ENCODE data around the gene NR2E3.

Gene NR2E3

DNA sequence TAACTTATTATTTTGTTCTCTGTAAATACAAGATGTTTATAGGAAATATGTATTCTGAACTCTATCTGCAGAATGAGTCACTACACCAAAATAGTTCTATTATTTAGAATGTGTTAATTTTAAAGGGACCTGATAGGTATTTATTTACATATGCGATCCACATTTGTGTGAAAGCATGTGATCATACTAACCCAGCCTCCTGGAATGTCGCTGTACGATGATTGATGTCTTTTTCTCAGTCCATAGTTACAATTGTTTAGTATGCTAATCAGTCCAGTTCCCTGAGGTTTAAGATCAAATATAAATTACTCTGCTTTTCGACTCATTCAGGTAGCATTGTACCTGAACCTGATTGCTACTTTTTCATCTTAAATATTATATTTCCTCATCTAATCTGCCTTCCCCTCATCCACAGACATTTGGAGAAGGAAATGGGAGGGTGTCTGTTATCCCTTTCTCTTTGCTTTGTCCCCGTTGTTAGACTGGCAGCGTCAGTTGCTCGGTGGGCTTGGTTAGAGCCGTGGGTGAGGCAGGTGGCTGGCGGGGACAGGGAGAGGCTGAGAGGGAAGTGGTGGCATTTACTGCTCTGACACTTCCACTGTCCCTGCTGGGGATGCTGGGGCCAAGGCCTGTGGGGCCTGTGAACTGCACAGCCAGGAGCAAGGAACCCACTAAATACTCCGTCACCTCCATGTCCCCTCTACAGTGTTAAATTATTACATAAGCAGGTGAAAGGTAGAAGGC, 27.8 kb upstream of the NR2E3 start:
- no peaks in the 10 kb centered on the region for H3K9me2 ChIP-seq (replicated peaks; ENCODE audit: control insufficient read depth, low read length)
- no peaks in the 10 kb centered on the region for H3K79me2 ChIP-seq (ENCODE audit: control insufficient read depth, low read length)
- TF ChIP-seq EZH2phosphoT487 (IDR thresholded peaks at IDR 0.05; ENCODE audit: borderline replicate concordance, low read length): no peak
- H4K20me1 ChIP-seq (ENCODE audit: control insufficient read depth, insufficient read depth, low read depth, low read length): no peaks in the 10 kb centered on the region
- H3F3A ChIP-seq (ENCODE audit: control insufficient read depth, insufficient read depth): no peaks in the 10 kb centered on the region
- peaks cover 22% of the 10 kb centered on the region for H3K27me3 ChIP-seq (ENCODE audit: control insufficient read depth, low read length)
- no peaks in the 10 kb centered on the region for H3K36me3 ChIP-seq (ENCODE audit: control insufficient read depth, low read length)
- H3K27ac ChIP-seq (ENCODE audit: low read depth, low read length): no peak overlapping the region
- no peak overlapping the region for H3K4me3 ChIP-seq (ENCODE audit: low read length)
- peaks cover 15% of the 10 kb centered on the region for H3K4me1 ChIP-seq (ENCODE audit: control insufficient read depth, low read length)
- H3K9me3 ChIP-seq (ENCODE audit: control insufficient read depth, insufficient read depth, low read length): no peaks in the 10 kb centered on the region
- H3K4me2 ChIP-seq (ENCODE audit: low read length): no peak overlapping the region

DNA sequence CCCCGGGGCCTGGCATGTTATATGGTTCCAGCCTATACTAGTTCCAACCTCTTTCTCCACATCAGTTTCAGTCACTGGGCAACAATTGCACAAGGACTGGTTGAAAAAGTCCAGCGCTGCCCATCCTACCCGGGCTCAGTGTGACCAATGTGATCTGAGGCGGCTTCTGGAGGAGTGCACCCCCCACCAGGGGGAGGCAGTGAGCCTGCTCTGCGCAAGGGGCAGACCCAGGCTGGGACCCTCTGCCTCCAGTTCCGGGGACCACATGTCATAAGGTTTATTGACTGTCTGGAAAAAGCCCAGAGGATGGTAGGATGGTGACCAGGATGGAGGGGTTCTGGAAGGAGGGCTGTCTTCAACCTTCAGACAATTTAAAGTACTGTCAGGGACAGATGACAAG, 25.6 kb upstream of the NR2E3 start:
- H3K9me3 ChIP-seq (ENCODE audit: control insufficient read depth, insufficient read depth, low read length): no peaks in the 10 kb centered on the region
- H3K4me2 ChIP-seq (ENCODE audit: low read length): no peak overlapping the region
- H3K4me3 ChIP-seq (ENCODE audit: low read length): no peak overlapping the region
- no peaks in the 10 kb centered on the region for H3K79me2 ChIP-seq (ENCODE audit: control insufficient read depth, low read length)
- H4K20me1 ChIP-seq (ENCODE audit: control insufficient read depth, insufficient read depth, low read depth, low read length): no peaks in the 10 kb centered on the region
- H3K9me2 ChIP-seq (replicated peaks; ENCODE audit: control insufficient read depth, low read length): no peaks in the 10 kb centered on the region
- H3K27me3 ChIP-seq (ENCODE audit: control insufficient read depth, low read length): peaks cover 24% of the 10 kb centered on the region
- TF ChIP-seq CTCF (IDR thresholded peaks at IDR 0.05; ENCODE audit: low read depth, low read length, poor library complexity, severe bottlenecking) (peak; percentile 85), EZH2phosphoT487 (IDR thresholded peaks at IDR 0.05; ENCODE audit: borderline replicate concordance, low read length) (no peak)
- H3K36me3 ChIP-seq (ENCODE audit: control insufficient read depth, low read length): no peaks in the 10 kb centered on the region
- peaks cover 15% of the 10 kb centered on the region for H3K4me1 ChIP-seq (ENCODE audit: control insufficient read depth, low read length)
- no peaks in the 10 kb centered on the region for H3F3A ChIP-seq (ENCODE audit: control insufficient read depth, insufficient read depth)
- H3K27ac ChIP-seq (ENCODE audit: low read depth, low read length): no peak overlapping the region

DNA sequence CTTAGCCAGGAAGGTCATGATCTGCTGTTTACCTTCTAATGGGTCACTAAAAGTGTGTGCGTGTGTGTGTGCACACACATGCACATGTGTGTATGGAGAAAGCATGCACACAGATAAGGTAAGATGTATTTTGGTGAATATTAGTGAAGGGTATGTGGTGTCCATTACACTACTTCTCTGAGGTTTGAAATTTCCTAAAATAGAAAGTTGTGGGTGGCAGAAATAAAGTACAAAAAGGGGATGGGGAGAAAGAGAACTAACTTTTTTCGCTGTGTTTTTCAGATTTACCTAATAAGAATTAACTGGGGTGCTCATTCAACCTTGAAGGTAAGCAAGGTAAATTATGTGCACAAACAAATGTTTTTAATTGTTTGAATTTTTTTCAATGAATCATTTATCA, 24.4 kb upstream of the NR2E3 start:
- no peaks in the 10 kb centered on the region for H3K9me2 ChIP-seq (replicated peaks; ENCODE audit: control insufficient read depth, low read length)
- no peaks in the 10 kb centered on the region for H3F3A ChIP-seq (ENCODE audit: control insufficient read depth, insufficient read depth)
- H4K20me1 ChIP-seq (ENCODE audit: control insufficient read depth, insufficient read depth, low read depth, low read length): no peaks in the 10 kb centered on the region
- peaks cover 19% of the 10 kb centered on the region for H3K27me3 ChIP-seq (ENCODE audit: control insufficient read depth, low read length)
- no peaks in the 10 kb centered on the region for H3K79me2 ChIP-seq (ENCODE audit: control insufficient read depth, low read length)
- no peak overlapping the region for H3K4me2 ChIP-seq (ENCODE audit: low read length)
- no peaks in the 10 kb centered on the region for H3K36me3 ChIP-seq (ENCODE audit: control insufficient read depth, low read length)
- no peak overlapping the region for H3K4me3 ChIP-seq (ENCODE audit: low read length)
- TF ChIP-seq EZH2phosphoT487 (IDR thresholded peaks at IDR 0.05; ENCODE audit: borderline replicate concordance, low read length) (no peak), CTCF (IDR thresholded peaks at IDR 0.05; ENCODE audit: low read depth, low read length, poor library complexity, severe bottlenecking) (no peak)
- no peaks in the 10 kb centered on the region for H3K9me3 ChIP-seq (ENCODE audit: control insufficient read depth, insufficient read depth, low read length)
- H3K4me1 ChIP-seq (ENCODE audit: control insufficient read depth, low read length): peaks cover 3% of the 10 kb centered on the region; the same call in 1 of the 2 replicates
- no peak overlapping the region for H3K27ac ChIP-seq (ENCODE audit: low read depth, low read length)

GRCh38 chr15:71786673-71787072, 23.7 kb upstream of the NR2E3 start:
- TF ChIP-seq CTCF (IDR thresholded peaks at IDR 0.05; ENCODE audit: low read depth, low read length, poor library complexity, severe bottlenecking): no peak
- TF ChIP-seq EZH2phosphoT487 (IDR thresholded peaks at IDR 0.05; ENCODE audit: borderline replicate concordance, low read length): no peak

More at GRCh38 chr15:71786673-71787072, 23.7 kb upstream of the NR2E3 start:
- Histone ChIP-seq H3K4me1 (ENCODE audit: control insufficient read depth, low read length) (0 out of 2 replicates have a peak, but pooled peaks cover 3% of the 10 kb centered on the region), H3K36me3 (ENCODE audit: control insufficient read depth, low read length) (no peaks in the 10 kb centered on the region), H3K4me3 (ENCODE audit: low read length) (no peak overlapping the region), H3K27ac (ENCODE audit: low read depth, low read length) (no peak overlapping the region), H3K9me2 (replicated peaks; ENCODE audit: control insufficient read depth, low read length) (no peaks in the 10 kb centered on the region), H3K4me2 (ENCODE audit: low read length) (no peak overlapping the region), H3K9me3 (ENCODE audit: control insufficient read depth, insufficient read depth, low read length) (no peaks in the 10 kb centered on the region), H3F3A (ENCODE audit: control insufficient read depth, insufficient read depth) (no peaks in the 10 kb centered on the region), H4K20me1 (ENCODE audit: control insufficient read depth, insufficient read depth, low read depth, low read length) (no peaks in the 10 kb centered on the region), H3K79me2 (ENCODE audit: control insufficient read depth, low read length) (no peaks in the 10 kb centered on the region), H3K27me3 (ENCODE audit: control insufficient read depth, low read length) (peaks cover 12% of the 10 kb centered on the region)

All from DOHH2 (cell line).